ENCODE results near the gene KNL1. TPM values are rescaled to one million over a fixed set of nuclear protein-coding genes. Genes with fewer than 3 reads are reported as not detected.

The KNL1 gene
- total RNA-seq, 1 experiment from 2014 or later: 28.9 TPM

- Histone ChIP-seq H3K27me3 (ENCODE audit: control insufficient read depth, insufficient read depth, low read length) (no peaks in the 10 kb centered on the region), H3K27ac (ENCODE audit: low read length) (no peak overlapping the region), H3K9me3 (ENCODE audit: control insufficient read depth, insufficient read depth, low read depth, low read length) (no peaks in the 10 kb centered on the region), H3K4me3 (ENCODE audit: low read depth in 2 of 2, low read length in 2 of 2) (no peak overlapping the region), H3K36me3 (ENCODE audit: control insufficient read depth, insufficient read depth, low read length) (peaks cover 9% of the 10 kb centered on the region; the same call in 1 of the 2 replicates), H3K4me1 (ENCODE audit: control insufficient read depth, insufficient read depth, low read length) (no peaks in the 10 kb centered on the region)
- ChIA-PET CTCF (no interaction called here), POLR2A (no interaction called here)
- in situ Hi-C loops (cut with HindIII; ENCODE audit: low pct_unique_long_range_greater_than_20kb, low sequenced_read_pairs): no loop called here
- intact Hi-C loops (cut with micrococcal nuclease; ENCODE audit: unreplicated experiment): no loop called here
- TF ChIP-seq CTCF (IDR thresholded peaks at IDR 0.05) (no peak), POLR2AphosphoS5 (IDR thresholded peaks at IDR 0.05; ENCODE audit: low read depth, low read length) (no peak), TCF7L2 (IDR thresholded peaks at IDR 0.05; ENCODE audit: low read depth, low read length) (no peak), SIN3A (IDR thresholded peaks at IDR 0.05; ENCODE audit: borderline replicate concordance, insufficient read depth, low read depth, low read length) (no peak), REST (IDR thresholded peaks at IDR 0.05; ENCODE audit: insufficient read depth in 1 of 2, low read depth in 2 of 2, low read length in 1 of 2) (no peak)
- ATAC-seq: no peak
- DNase-seq (ENCODE audit: low read depth, low spot score): no peak
- BruUV-seq (replicated peaks): no TSS peak
Observed at GRCh38 chr15:40554161-40554525, 39.9 kb upstream of the KNL1 start.

GRCh38 chr15:40555876-40556275 lies 38.2 kb upstream of the KNL1 start:
- no peak for DNase-seq (ENCODE audit: low read depth, low spot score)
- no TSS peak for BruUV-seq (replicated peaks)
- no peak for TF ChIP-seq SIN3A (IDR thresholded peaks at IDR 0.05; ENCODE audit: borderline replicate concordance, insufficient read depth, low read depth, low read length)
- no peak for TF ChIP-seq TCF7L2 (IDR thresholded peaks at IDR 0.05; ENCODE audit: low read depth, low read length)
- TF ChIP-seq POLR2AphosphoS5 (IDR thresholded peaks at IDR 0.05; ENCODE audit: low read depth, low read length): no peak
- no peak for TF ChIP-seq CTCF (IDR thresholded peaks at IDR 0.05)
- intact Hi-C loops (cut with micrococcal nuclease; ENCODE audit: unreplicated experiment): no loop called here
- Histone ChIP-seq H3K27me3 (ENCODE audit: control insufficient read depth, insufficient read depth, low read length) (no peaks in the 10 kb centered on the region), H3K4me1 (ENCODE audit: control insufficient read depth, insufficient read depth, low read length) (no peaks in the 10 kb centered on the region), H3K4me3 (ENCODE audit: low read depth in 2 of 2, low read length in 2 of 2) (no peak overlapping the region), H3K27ac (ENCODE audit: low read length) (no peak overlapping the region), H3K36me3 (ENCODE audit: control insufficient read depth, insufficient read depth, low read length) (peaks cover 9% of the 10 kb centered on the region; the same call in 1 of the 2 replicates), H3K9me3 (ENCODE audit: control insufficient read depth, insufficient read depth, low read depth, low read length) (no peaks in the 10 kb centered on the region)
- ChIA-PET POLR2A (interaction anchor here (0.6 kb wide), 1 partner anchor 114 kb away, joined by 5 read pairs; no protein-coding TSS in a partner anchor), CTCF (no interaction called here)
- no peak for ATAC-seq
- in situ Hi-C loops (cut with HindIII; ENCODE audit: low pct_unique_long_range_greater_than_20kb, low sequenced_read_pairs): no loop called here

Data from Panc1 (cell line).